ENCODE measurements around the gene MON2. TPM values are rescaled to one million over a fixed set of nuclear protein-coding genes. Genes with fewer than 3 reads are reported as not detected.

Gene MON2
- total and polyA plus RNA-seq, 2 of the 13 experiments (the other 11 are each of a cell fraction or from before 2014, with no cell fraction given) = 10.5 to 24.8 TPM

DNA sequence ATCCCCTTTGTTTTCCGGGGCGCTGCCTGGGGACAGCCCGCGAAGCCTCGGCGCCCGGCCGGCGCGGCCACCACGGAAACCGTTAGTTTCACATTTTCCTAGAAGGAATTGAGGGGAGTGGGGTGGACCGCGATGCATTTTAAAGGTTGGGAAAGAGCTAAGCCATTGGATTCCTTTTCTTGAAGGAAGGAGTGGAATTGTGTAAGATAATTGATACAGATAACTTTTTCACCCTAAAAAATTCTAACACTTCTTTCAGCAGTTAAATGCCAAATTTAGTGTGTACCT is 137.1 kb downstream of the MON2 start:
- Histone ChIP-seq H3K27me3 (ENCODE audit: control insufficient read depth in 1 of 2, insufficient read depth in 2 of 2, low read length in 2 of 2) (no peaks in the 10 kb centered on the region; a peak in 1 of 5 replicates), H3K27ac (ENCODE audit: extremely low read length, insufficient read depth, low read length) (peak overlapping the region; percentile 99), H3K9me3 (ENCODE audit: low read length) (no peaks in the 10 kb centered on the region), H3K4me2 (ENCODE audit: low read depth, low read length) (peak overlapping the region; percentile 77), H3K79me2 (ENCODE audit: insufficient read depth, low read length) (peaks cover 28% of the 10 kb centered on the region), H3K4me1 (ENCODE audit: insufficient read depth, low read length) (peaks cover 31% of the 10 kb centered on the region), H4K20me1 (ENCODE audit: insufficient read depth, low read length) (no peaks in the 10 kb centered on the region), H2AFZ (ENCODE audit: low read length) (no peak overlapping the region), H3K4me3 (replicated peaks in 1 of 3; ENCODE audit: insufficient read depth in 1 of 3, low read depth in 2 of 3, low read length in 3 of 3) (peak overlapping the region; percentile 63 to 88 (median 76)), H3K9ac (ENCODE audit: insufficient read depth, low read depth, low read length) (peak overlapping the region; percentile 98), H3K36me3 (replicated peaks in 1 of 2; ENCODE audit: control insufficient read depth in 1 of 2, insufficient read depth in 2 of 2, low read length in 2 of 2) (no peaks in the 10 kb centered on the region)
- ChIA-PET CTCF (ENCODE audit: low intra/inter-chr PET ratio, low total read pairs) (no interaction called here), POLR2A (interaction anchor here (0.8 to 2.8 kb wide), 10 partner anchors 9 to 288 kb away, joined by 3 to 16 read pairs (median 4); no protein-coding TSS in a partner anchor)
- ATAC-seq (no peak), FAIRE-seq (no peak), DNase-seq (ENCODE audit: low spot score) (no peak)
- in situ Hi-C loops (cut with HindIII; ENCODE audit: extremely low pct_ligation_motif_present, low pct_unique_long_range_greater_than_20kb) = no loop called here
- intact Hi-C loops (cut with micrococcal nuclease; ENCODE audit: unreplicated experiment) = no loop called here
- TSS peak; percentile 54 for BruUV-seq (replicated peaks)
- TF ChIP-seq, protein P1, sequence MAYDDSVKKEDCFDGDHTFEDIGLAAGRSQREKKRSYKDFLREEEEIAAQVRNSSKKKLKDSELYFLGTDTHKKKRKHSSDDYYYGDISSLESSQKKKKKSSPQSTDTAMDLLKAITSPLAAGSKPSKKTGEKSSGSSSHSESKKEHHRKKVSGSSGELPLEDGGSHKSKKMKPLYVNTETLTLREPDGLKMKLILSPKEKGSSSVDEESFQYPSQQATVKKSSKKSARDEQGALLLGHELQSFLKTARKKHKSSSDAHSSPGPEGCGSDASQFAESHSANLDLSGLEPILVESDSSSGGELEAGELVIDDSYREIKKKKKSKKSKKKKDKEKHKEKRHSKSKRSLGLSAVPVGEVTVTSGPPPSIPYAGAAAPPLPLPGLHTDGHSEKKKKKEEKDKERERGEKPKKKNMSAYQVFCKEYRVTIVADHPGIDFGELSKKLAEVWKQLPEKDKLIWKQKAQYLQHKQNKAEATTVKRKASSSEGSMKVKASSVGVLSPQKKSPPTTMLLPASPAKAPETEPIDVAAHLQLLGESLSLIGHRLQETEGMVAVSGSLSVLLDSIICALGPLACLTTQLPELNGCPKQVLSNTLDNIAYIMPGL (CRISPR knock-in tag; IDR thresholded peaks at IDR 0.05; ENCODE audit: borderline replicate concordance in 1 of 2, low read depth in 1 of 2) = no peak
- TF ChIP-seq ZNF746 (CRISPR knock-in tag; IDR thresholded peaks at IDR 0.05) (no peak), AKAP8 (CRISPR knock-in tag; IDR thresholded peaks at IDR 0.05) (0 out of 2 replicates have a peak, but pooled peaks have one; percentile 0), ARID2 (CRISPR knock-in tag; IDR thresholded peaks at IDR 0.05; ENCODE audit: borderline replicate concordance) (no peak), IKZF1 (IDR thresholded peaks at IDR 0.05) (no peak), ZNF674 (CRISPR knock-in tag; IDR thresholded peaks at IDR 0.05; ENCODE audit: low read depth) (0 out of 2 replicates have a peak, but pooled peaks have one; percentile 8), ZFP41 (CRISPR knock-in tag; IDR thresholded peaks at IDR 0.05; ENCODE audit: borderline replicate concordance) (0 out of 2 replicates have a peak, but pooled peaks have one; percentile 11), HDAC2 (CRISPR knock-in tag; IDR thresholded peaks at IDR 0.05) (0 out of 2 replicates have a peak, but pooled peaks have one; percentile 9), RORA (CRISPR knock-in tag; IDR thresholded peaks at IDR 0.05) (no peak)
- TF ChIP-seq, protein P2, sequence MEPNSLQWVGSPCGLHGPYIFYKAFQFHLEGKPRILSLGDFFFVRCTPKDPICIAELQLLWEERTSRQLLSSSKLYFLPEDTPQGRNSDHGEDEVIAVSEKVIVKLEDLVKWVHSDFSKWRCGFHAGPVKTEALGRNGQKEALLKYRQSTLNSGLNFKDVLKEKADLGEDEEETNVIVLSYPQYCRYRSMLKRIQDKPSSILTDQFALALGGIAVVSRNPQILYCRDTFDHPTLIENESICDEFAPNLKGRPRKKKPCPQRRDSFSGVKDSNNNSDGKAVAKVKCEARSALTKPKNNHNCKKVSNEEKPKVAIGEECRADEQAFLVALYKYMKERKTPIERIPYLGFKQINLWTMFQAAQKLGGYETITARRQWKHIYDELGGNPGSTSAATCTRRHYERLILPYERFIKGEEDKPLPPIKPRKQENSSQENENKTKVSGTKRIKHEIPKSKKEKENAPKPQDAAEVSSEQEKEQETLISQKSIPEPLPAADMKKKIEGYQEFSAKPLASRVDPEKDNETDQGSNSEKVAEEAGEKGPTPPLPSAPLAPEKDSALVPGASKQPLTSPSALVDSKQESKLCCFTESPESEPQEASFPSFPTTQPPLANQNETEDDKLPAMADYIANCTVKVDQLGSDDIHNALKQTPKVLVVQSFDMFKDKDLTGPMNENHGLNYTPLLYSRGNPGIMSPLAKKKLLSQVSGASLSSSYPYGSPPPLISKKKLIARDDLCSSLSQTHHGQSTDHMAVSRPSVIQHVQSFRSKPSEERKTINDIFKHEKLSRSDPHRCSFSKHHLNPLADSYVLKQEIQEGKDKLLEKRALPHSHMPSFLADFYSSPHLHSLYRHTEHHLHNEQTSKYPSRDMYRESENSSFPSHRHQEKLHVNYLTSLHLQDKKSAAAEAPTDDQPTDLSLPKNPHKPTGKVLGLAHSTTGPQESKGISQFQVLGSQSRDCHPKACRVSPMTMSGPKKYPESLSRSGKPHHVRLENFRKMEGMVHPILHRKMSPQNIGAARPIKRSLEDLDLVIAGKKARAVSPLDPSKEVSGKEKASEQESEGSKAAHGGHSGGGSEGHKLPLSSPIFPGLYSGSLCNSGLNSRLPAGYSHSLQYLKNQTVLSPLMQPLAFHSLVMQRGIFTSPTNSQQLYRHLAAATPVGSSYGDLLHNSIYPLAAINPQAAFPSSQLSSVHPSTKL (CRISPR knock-in tag; IDR thresholded peaks at IDR 0.05) = no peak
- TF ChIP-seq, protein P3, sequence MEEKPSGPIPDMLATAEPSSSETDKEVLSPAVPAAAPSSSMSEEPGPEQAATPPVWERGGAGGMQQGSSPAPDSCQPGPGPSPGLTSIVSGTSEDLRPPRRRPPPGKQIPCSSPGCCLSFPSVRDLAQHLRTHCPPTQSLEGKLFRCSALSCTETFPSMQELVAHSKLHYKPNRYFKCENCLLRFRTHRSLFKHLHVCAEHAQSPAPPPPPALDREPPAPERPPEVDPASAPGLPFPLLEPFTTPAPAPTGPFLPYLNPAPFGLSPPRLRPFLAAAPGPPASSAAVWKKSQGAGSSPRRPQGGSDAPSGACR (CRISPR knock-in tag; IDR thresholded peaks at IDR 0.05) = 0 out of 2 replicates have a peak, but pooled peaks have one; percentile 42
- 3% methylated on average over 12 of the region's 14 CpGs for WGBS (ENCODE audit: low lambda C conversion rate)
